Measurements from ENCODE around the gene FAM50B. TPM values are rescaled to one million over a fixed set of nuclear protein-coding genes. Genes with fewer than 3 reads are reported as not detected.

FAM50B gene
- total RNA-seq, 1 experiment from 2014 or later, result 4.3 TPM

- Mint-ChIP-seq H3K27me3 (ENCODE audit: insufficient read depth, unreplicated experiment) (no peaks in the 10 kb centered on the region), H3K36me3 (ENCODE audit: insufficient read depth, unreplicated experiment) (no peaks in the 10 kb centered on the region), H3K4me3 (ENCODE audit: unreplicated experiment) (no peak overlapping the region), H3K9me3 (ENCODE audit: unreplicated experiment) (no peaks in the 10 kb centered on the region), H3K27ac (ENCODE audit: low read depth, unreplicated experiment) (no peak overlapping the region), H3K4me1 (ENCODE audit: insufficient read depth, unreplicated experiment) (no peaks in the 10 kb centered on the region)
- ChIA-PET POLR2A (no interaction called here), CTCF (interaction anchor here (0.8 to 3.7 kb wide), 3 partner anchors 61 to 141 kb away, joined by 3 to 21 read pairs (median 3); no protein-coding TSS in a partner anchor)
- BruUV-seq (replicated peaks), result no TSS peak
- intact Hi-C loops (cut with micrococcal nuclease), result no loop called here
- no peak for DNase-seq (ENCODE audit: unreplicated experiment)
- TF ChIP-seq CTCF (IDR thresholded peaks at IDR 0.05; ENCODE audit: unreplicated experiment), result no peak
Observed at GRCh38 chr6:3890047-3890446, 40.9 kb downstream of the FAM50B start.

GRCh38 chr6:3891883-3892282 is 42.7 kb downstream of the FAM50B start:
- intact Hi-C loops (cut with micrococcal nuclease), result no loop called here
- H3K27ac Mint-ChIP-seq (ENCODE audit: low read depth, unreplicated experiment), result no peak overlapping the region
- TF ChIP-seq CTCF (IDR thresholded peaks at IDR 0.05; ENCODE audit: unreplicated experiment), result no peak
- H3K9me3 Mint-ChIP-seq (ENCODE audit: unreplicated experiment), result no peaks in the 10 kb centered on the region
- H3K36me3 Mint-ChIP-seq (ENCODE audit: insufficient read depth, unreplicated experiment), result no peaks in the 10 kb centered on the region
- no peaks in the 10 kb centered on the region for H3K27me3 Mint-ChIP-seq (ENCODE audit: insufficient read depth, unreplicated experiment)
- CTCF ChIA-PET, result interaction anchor here (1.6 kb wide), 1 partner anchor 149 kb away, joined by 4 read pairs; no protein-coding TSS in a partner anchor
- POLR2A ChIA-PET, result interaction anchor here (1.1 kb wide), 1 partner anchor 42 kb away, joined by 3 read pairs; the partner anchor contains the start of gene FAM50B
- no TSS peak for BruUV-seq (replicated peaks)
- no peak overlapping the region for H3K4me3 Mint-ChIP-seq (ENCODE audit: unreplicated experiment)
- no peak for DNase-seq (ENCODE audit: unreplicated experiment)
- no peaks in the 10 kb centered on the region for H3K4me1 Mint-ChIP-seq (ENCODE audit: insufficient read depth, unreplicated experiment)

GRCh38 chr6:3892603-3893002 is 43.4 kb downstream of the FAM50B start:
- no TSS peak for BruUV-seq (replicated peaks)
- no peak for DNase-seq (ENCODE audit: unreplicated experiment)
- Mint-ChIP-seq H3K27ac (ENCODE audit: low read depth, unreplicated experiment) (no peak overlapping the region), H3K4me3 (ENCODE audit: unreplicated experiment) (no peak overlapping the region), H3K4me1 (ENCODE audit: insufficient read depth, unreplicated experiment) (no peaks in the 10 kb centered on the region), H3K27me3 (ENCODE audit: insufficient read depth, unreplicated experiment) (no peaks in the 10 kb centered on the region), H3K9me3 (ENCODE audit: unreplicated experiment) (no peaks in the 10 kb centered on the region), H3K36me3 (ENCODE audit: insufficient read depth, unreplicated experiment) (no peaks in the 10 kb centered on the region)
- intact Hi-C loops (cut with micrococcal nuclease), result no loop called here
- no peak for TF ChIP-seq CTCF (IDR thresholded peaks at IDR 0.05; ENCODE audit: unreplicated experiment)
- ChIA-PET CTCF (interaction anchor here (1.0 to 1.6 kb wide), 2 partner anchors 8 to 150 kb away, joined by 4 read pairs; no protein-coding TSS in a partner anchor), POLR2A (no interaction called here)

- Mint-ChIP-seq H3K4me1 (ENCODE audit: insufficient read depth, unreplicated experiment) (no peaks in the 10 kb centered on the region), H3K27me3 (ENCODE audit: insufficient read depth, unreplicated experiment) (no peaks in the 10 kb centered on the region), H3K27ac (ENCODE audit: low read depth, unreplicated experiment) (no peak overlapping the region), H3K4me3 (ENCODE audit: unreplicated experiment) (no peak overlapping the region), H3K9me3 (ENCODE audit: unreplicated experiment) (no peaks in the 10 kb centered on the region), H3K36me3 (ENCODE audit: insufficient read depth, unreplicated experiment) (no peaks in the 10 kb centered on the region)
- DNase-seq (ENCODE audit: unreplicated experiment), result no peak
- ChIA-PET POLR2A (interaction anchor here (0.5 kb wide), 1 partner anchor 614 kb away, joined by 3 read pairs; no protein-coding TSS in a partner anchor), CTCF (interaction anchor here (0.6 to 1.6 kb wide), 5 partner anchors 9 to 151 kb away, joined by 3 to 4 read pairs (median 4); no protein-coding TSS in a partner anchor)
- BruUV-seq (replicated peaks), result no TSS peak
- TF ChIP-seq CTCF (IDR thresholded peaks at IDR 0.05; ENCODE audit: unreplicated experiment), result no peak
- intact Hi-C loops (cut with micrococcal nuclease), result no loop called here
Observed at GRCh38 chr6:3893487-3893886, 44.3 kb downstream of the FAM50B start.

Data from MCF 10A (cell line).